GM19240 (cell line): ENCODE results near the gene CCDC74B.
A peak's percentile ranks its signal among the peaks of the same experiment; 100 is the strongest.
"Not testable (repeated sequence)": the region's sequence is repeated elsewhere in the genome, so short reads cannot be mapped to it uniquely, and the experiment has no call there.

Source experiments
- DNase-seq: peaks from one replicate; pipeline ENCODE4 v3.0.0; 2011; ENCODE audit warnings: low spot score; ENCODE audit not compliant: insufficient read length

Gene CCDC74B

GRCh38 chr2:130145006-130145414 lies at the start of gene CCDC74B:
CCDC74B (minus strand) TSS chr2:130145112; CDS start chr2:130144996, 116 bp downstream.
- not testable (repeated sequence) for DNase-seq

GRCh38 chr2:130193824-130194223 lies 48.9 kb upstream of the CCDC74B start:
- not testable (repeated sequence) for DNase-seq

GRCh38 chr2:130192451-130192850 lies 47.5 kb upstream of the CCDC74B start:
- DNase-seq = not testable (repeated sequence)

DNA sequence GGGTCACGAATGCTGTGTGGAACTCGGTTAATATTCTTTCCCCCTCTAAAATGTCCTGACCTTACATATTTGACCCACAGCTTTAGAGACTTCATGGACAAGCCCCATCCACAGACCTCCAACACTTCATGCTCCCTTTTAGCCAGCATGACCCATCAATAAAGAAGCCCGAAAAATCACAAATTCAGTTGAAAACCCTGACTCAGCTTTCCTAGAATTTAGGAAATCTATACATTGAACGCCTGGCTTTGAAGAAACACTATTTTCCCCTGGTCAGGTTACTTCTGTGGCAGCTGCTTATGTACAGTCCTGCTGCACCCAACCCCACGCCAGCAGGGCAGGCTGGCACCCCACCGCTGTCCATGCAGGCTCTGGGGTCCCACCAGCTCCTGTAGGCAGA lies 46.4 kb upstream of the CCDC74B start:
- not testable (repeated sequence) for DNase-seq

DNA sequence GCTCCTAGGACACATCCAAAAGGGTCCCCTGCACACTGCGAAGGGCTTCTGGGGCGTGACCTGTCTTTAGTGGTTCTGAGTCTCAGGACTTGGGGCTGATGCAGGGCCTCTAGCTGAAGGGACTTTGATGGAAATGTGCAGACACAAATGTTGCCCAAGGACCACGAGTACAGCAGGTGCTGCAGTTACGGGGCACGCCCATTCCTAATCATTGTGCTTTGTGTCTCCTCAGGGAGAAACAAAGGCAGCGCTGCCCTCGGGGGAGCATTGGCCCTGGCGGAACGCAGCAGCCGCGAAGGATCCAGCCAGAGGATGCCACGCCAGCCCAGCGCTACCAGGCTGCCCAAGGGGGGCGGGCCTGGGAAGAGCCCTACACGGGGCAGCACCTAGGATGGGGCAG lies 45.3 kb upstream of the CCDC74B start:
- no peak for DNase-seq

DNA sequence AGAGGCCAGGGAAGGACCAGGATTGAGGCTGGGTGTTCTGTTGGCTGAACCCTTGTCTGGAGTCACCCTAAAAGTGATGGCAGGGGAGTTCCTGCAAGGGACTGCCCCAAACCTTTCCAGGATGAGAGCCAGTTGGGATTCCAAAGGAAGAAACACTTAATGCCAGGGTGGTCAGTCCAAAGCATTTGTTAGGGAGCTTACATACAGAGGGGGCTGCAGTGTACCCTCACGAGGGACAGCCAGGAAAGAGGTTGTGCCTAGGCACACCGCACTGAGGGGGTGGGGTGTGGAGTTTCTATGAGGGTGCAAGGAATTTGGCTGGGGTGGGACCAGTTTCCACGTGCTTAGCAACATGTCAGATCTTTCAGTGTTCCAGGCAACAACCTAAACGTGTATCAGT lies 44.0 kb upstream of the CCDC74B start:
- not testable (repeated sequence) for DNase-seq

GRCh38 chr2:130187859-130188792 lies 43.2 kb upstream of the CCDC74B start:
- DNase-seq = not testable (repeated sequence)

DNA sequence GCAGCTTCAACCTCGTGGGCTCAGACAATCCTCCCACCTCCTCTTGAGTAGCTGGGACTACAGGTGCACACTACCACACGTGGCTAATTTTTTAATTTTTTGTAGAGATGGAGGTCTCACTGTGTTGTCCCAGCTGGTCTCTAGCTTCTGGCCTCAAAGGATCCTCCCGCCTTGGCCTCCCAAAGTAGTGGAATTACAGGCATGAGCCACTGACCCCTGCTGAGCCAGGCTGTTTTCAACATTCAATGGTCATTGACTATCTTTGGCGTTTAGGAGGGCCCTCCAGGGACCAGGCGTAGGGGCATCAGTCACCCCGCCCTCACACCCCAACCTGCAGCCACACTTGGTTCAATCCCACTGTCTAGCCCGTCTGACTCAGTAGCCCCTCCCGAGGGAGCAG lies 42.4 kb upstream of the CCDC74B start:
- no peak for DNase-seq

GRCh38 chr2:130186391-130186790 lies 41.5 kb upstream of the CCDC74B start:
- DNase-seq = no peak

GRCh38 chr2:130185896-130186295 lies 41.0 kb upstream of the CCDC74B start:
- DNase-seq = no peak

GRCh38 chr2:130185436-130185835 lies 40.5 kb upstream of the CCDC74B start:
- no peak for DNase-seq

GRCh38 chr2:130183512-130184373 lies 38.8 kb upstream of the CCDC74B start:
- DNase-seq = no peak

DNA sequence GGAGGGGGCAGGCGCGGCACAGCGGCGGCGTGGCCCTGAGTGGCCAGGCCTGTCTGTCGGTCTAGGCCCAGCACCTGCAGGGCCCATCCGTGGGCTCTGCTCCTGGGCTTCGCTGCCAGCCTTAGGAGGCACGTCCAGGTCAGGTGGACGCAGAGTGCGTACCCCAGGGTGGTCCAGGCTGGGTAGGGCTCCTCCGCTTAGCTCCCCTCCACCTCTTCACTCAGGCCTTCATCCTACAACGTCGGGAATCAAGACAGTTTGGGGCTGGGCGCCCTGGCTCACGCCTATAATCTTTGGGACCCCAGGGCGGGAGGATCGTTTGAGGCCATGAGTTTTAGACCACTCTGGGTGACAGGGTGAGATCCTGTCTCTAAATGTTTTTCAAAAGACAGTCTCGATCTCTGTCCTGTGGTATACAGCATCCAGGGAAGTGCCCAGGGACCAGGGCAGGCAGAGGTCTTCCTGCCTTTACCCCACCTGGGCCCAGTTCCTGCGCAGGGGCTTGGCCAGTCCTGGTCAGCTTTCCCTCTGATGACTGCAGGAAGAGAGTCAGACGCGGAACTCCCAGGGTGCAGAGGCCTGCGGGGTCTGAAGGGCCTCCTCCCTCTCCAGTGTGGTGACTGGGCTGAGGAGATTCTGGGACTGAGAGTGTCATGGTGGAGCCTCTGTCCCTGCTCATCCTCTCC lies 38.1 kb upstream of the CCDC74B start:
- not testable (repeated sequence) for DNase-seq

- DNase-seq = peak; percentile 69
Measured at GRCh38 chr2:130181880-130182682, 37.2 kb upstream of the CCDC74B start, which contains the start of gene MZT2B. MZT2B (plus strand) TSS chr2:130182262; CDS start chr2:130182283, 21 bp downstream.

- peak; percentile 62 for DNase-seq
Measured at GRCh38 chr2:130181325-130181879, 36.5 kb upstream of the CCDC74B start, which contains the start of gene SMPD4. SMPD4 (minus strand) TSS chr2:130181602; CDS start chr2:130176592, 5,010 bp downstream.

DNA sequence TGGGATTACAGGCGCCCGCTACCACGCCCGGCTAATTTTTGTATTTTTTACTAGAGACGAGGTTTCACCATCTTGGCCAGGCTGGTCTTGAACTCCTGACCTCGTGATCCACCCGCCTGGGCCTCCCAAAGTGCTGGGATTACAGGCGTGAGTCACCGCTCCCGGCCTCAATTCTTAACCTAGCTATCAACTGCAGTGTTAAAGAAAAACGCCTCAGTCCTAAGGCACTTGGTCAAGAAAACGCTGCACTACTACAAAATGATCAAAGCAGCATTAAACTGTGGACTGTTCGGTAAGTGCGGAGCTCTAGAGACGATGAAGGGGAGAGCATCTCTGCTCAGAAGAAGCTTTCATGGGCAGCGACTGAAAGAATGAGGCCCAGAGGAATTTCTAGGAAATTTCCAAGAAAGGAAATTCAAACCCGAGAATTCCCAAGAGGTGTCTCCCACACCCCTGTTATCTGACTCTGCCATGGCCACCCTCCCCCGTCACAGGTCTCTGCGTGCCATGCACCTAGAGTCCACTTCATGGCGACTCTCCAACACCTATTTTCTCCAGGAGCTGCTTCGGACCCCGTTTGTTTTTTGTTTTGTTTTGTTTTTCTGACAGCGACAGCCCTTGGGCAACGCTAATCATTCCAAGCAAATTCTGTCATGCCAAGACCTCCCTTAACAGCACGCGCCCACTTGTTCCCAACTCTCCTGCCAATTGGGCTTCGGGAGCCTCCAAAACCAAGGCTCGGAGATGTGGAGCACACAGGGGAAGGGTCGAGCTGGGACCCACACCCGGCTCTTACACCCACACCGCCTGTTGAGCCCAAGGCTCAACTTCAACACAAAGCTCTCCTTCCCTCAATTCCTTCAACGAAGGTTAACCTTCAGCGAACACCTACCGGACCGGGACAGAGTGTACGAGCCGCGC lies 35.8 kb upstream of the CCDC74B start:
- DNase-seq = not testable (repeated sequence)

DNA sequence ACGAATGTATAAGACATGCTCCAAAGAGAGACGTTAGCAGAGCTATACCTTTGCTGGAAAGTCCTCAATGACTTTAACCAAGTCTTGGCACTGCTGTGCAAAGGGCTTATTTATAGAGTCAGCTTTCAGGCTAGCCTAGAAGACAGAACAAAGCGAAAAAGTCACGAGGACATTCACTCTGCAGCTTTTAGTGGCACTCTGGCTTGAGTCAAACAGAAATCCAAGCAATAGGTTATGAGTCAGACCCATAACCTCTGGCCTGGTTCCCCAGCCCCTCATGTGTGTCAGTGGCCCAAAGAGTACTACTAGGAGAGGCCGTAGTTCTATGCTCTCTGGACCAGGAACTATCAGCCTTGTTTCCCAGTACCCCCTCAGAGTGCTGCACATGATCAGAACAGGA lies 30.0 kb upstream of the CCDC74B start:
- DNase-seq = not testable (repeated sequence)

GRCh38 chr2:130169896-130170295 lies 25.0 kb upstream of the CCDC74B start:
- no peak for DNase-seq

GRCh38 chr2:130169163-130169562 lies 24.3 kb upstream of the CCDC74B start:
- DNase-seq = not testable (repeated sequence)
